H9 (cell line): Measurements from ENCODE around the gene LRRC14B. TPM values are rescaled to one million over a fixed set of nuclear protein-coding genes. Genes with fewer than 3 reads are reported as not detected.

Source experiments
- DNase-seq: peaks from one replicate; pipeline ENCODE4 v3.0.0-alpha.2; 2017
- H2AFZ ChIP-seq: one replicate; pipeline ENCODE4 v1.6.1; 2013; ENCODE audit warnings: mild to moderate bottlenecking, low read length, control low read depth, moderate library complexity
- H2AK5ac ChIP-seq: 2 replicates; pipeline ENCODE4 v1.6.1; 2013; ENCODE audit warnings: low read length, control low read depth, mixed read lengths; ENCODE audit not compliant: insufficient read length
- H2BK120ac ChIP-seq: one replicate; pipeline ENCODE4 v1.6.1; 2013; ENCODE audit warnings: low read depth, mild to moderate bottlenecking, low read length, control low read depth, inconsistent platforms; ENCODE audit not compliant: poor library complexity, severe bottlenecking
- H2BK12ac ChIP-seq: 2 replicates; pipeline ENCODE4 v1.6.1; 2013; ENCODE audit warnings: low read length, control low read depth, mixed read lengths, low read depth; ENCODE audit not compliant: insufficient read length
- H2BK15ac ChIP-seq: 2 replicates; pipeline ENCODE4 v1.6.1; 2013; ENCODE audit warnings: low read depth, low read length, control low read depth
- H2BK20ac ChIP-seq: one replicate; pipeline ENCODE4 v1.6.1; 2013; ENCODE audit warnings: low read depth, mild to moderate bottlenecking, low read length, control low read depth, inconsistent platforms; ENCODE audit not compliant: poor library complexity, severe bottlenecking
- H2BK5ac ChIP-seq: 2 replicates; pipeline ENCODE4 v1.6.1; 2013; ENCODE audit warnings: low read length, control low read depth, mixed read lengths; ENCODE audit not compliant: insufficient read length
- H3K14ac ChIP-seq: 2 replicates; pipeline ENCODE4 v1.6.1; 2013; ENCODE audit warnings: low read length, control low read depth; ENCODE audit not compliant: insufficient read depth
- H3K18ac ChIP-seq: 2 replicates; pipeline ENCODE4 v1.6.1; 2013; ENCODE audit warnings: low read depth, mild to moderate bottlenecking, mixed read lengths, low read length, control low read depth; ENCODE audit not compliant: insufficient read length
- H3K23ac ChIP-seq: 2 replicates; pipeline ENCODE4 v1.6.1; 2013; ENCODE audit warnings: low read length, control low read depth, mixed read lengths, low read depth; ENCODE audit not compliant: insufficient read length
- H3K23me2 ChIP-seq: 2 replicates; pipeline ENCODE4 v1.6.1; 2013; ENCODE audit warnings: low read depth, mild to moderate bottlenecking, mixed read lengths, low read length, control low read depth; ENCODE audit not compliant: insufficient read length, poor library complexity, severe bottlenecking
- H3K27ac ChIP-seq: 2 replicates; pipeline ENCODE4 v1.5.1; 2013; ENCODE audit warnings: low read length, control low read depth, mixed read lengths, low read depth; ENCODE audit not compliant: insufficient read length
- H3K27me3 ChIP-seq: 2 replicates; pipeline ENCODE4 v1.6.1; 2013; ENCODE audit warnings: low read length, control low read depth, inconsistent platforms; ENCODE audit not compliant: insufficient read depth
- H3K4ac ChIP-seq: 2 replicates; pipeline ENCODE4 v1.6.1; 2013; ENCODE audit warnings: low read depth, mild to moderate bottlenecking, control low read depth, inconsistent platforms, low read length, moderate library complexity
- H3K4me1 ChIP-seq: 2 replicates; pipeline ENCODE4 v1.6.1; 2013; ENCODE audit warnings: low read length, control low read depth, inconsistent platforms; ENCODE audit not compliant: insufficient read depth
- H3K4me2 ChIP-seq: 2 replicates; pipeline ENCODE4 v1.6.1; 2013; ENCODE audit warnings: low read length, control low read depth, mixed read lengths; ENCODE audit not compliant: insufficient read length, insufficient read depth
- H3K56ac ChIP-seq: 2 replicates; pipeline ENCODE4 v1.6.1; 2013; ENCODE audit warnings: low read depth, mild to moderate bottlenecking, mixed read lengths, low read length, control low read depth; ENCODE audit not compliant: insufficient read length
- H3K79me1 ChIP-seq: 2 replicates; pipeline ENCODE4 v1.6.1; 2013; ENCODE audit warnings: low read depth, mild to moderate bottlenecking, moderate library complexity, low read length, control low read depth, inconsistent platforms; ENCODE audit not compliant: insufficient read depth, poor library complexity, severe bottlenecking
- H3K79me2 ChIP-seq: 2 replicates; pipeline ENCODE4 v1.6.1; 2013; ENCODE audit warnings: low read length, control low read depth, inconsistent platforms; ENCODE audit not compliant: insufficient read depth
- H3K9ac ChIP-seq: 2 replicates; pipeline ENCODE4 v1.6.1; 2013; ENCODE audit warnings: low read length, control low read depth, mixed read lengths; ENCODE audit not compliant: insufficient read length; ENCODE audit errors: extremely low read depth
- H3K9me3 ChIP-seq: one replicate; pipeline ENCODE4 v1.6.1; 2013; ENCODE audit warnings: low read depth, low read length, inconsistent platforms; ENCODE audit not compliant: control insufficient read depth
- H3T11ph ChIP-seq: one replicate; pipeline ENCODE4 v1.6.1; 2013; ENCODE audit warnings: mild to moderate bottlenecking, low read length, control low read depth, inconsistent platforms
- H4K20me1 ChIP-seq: one replicate; pipeline ENCODE4 v1.6.1; 2013; ENCODE audit not compliant: control insufficient read depth, insufficient read length, insufficient read depth
- H4K5ac ChIP-seq: 2 replicates; pipeline ENCODE4 v1.6.1; 2013; ENCODE audit warnings: low read depth, mild to moderate bottlenecking, mixed read lengths, low read length, control low read depth; ENCODE audit not compliant: insufficient read length
- H4K8ac ChIP-seq: replicated peaks from 2 replicates; pipeline ENCODE4 v1.6.1; 2013; ENCODE audit warnings: low read length, control low read depth, mixed read lengths, low read depth; ENCODE audit not compliant: insufficient read length
- H4K91ac ChIP-seq: 2 replicates; pipeline ENCODE4 v1.6.1; 2013; ENCODE audit warnings: low read depth, mild to moderate bottlenecking, moderate library complexity, mixed read lengths, low read length, control low read depth; ENCODE audit not compliant: insufficient read length
- H3K27ac Mint-ChIP-seq, 3 experiments: 2 replicates in 2 of 3; 3 replicates in 1 of 3; pipeline ENCODE4 v1.8.0; 2020 to 2021; ENCODE audit warnings: mixed read lengths in 3 of 3, mild to moderate bottlenecking in 1 of 3, moderate library complexity in 1 of 3
- H3K27me3 Mint-ChIP-seq: 2 replicates; pipeline ENCODE4 v1.8.0; 2021; ENCODE audit warnings: low read depth, mild to moderate bottlenecking, moderate library complexity, mixed read lengths
- H3K36me3 Mint-ChIP-seq, 3 experiments: 2 replicates in 2 of 3; 3 replicates in 1 of 3; pipeline ENCODE4 v1.8.0; 2020 to 2021; ENCODE audit warnings: low read depth in 3 of 3, mixed read lengths in 3 of 3; ENCODE audit not compliant: insufficient read depth in 1 of 3
- H3K4me1 Mint-ChIP-seq, 2 experiments: 2 replicates each; pipeline ENCODE4 v1.8.0; 2020; ENCODE audit warnings: mixed read lengths in 2 of 2
- H3K4me3 Mint-ChIP-seq, 2 experiments: 2 replicates in 1 of 2; 3 replicates in 1 of 2; pipeline ENCODE4 v1.8.0; 2020 to 2021; ENCODE audit warnings: mild to moderate bottlenecking in 2 of 2, mixed read lengths in 2 of 2, moderate library complexity in 1 of 2
- H3K9me3 Mint-ChIP-seq, 2 experiments: 2 replicates in 1 of 2; 3 replicates in 1 of 2; pipeline ENCODE4 v1.8.0; 2020; ENCODE audit warnings: mild to moderate bottlenecking in 2 of 2, mixed read lengths in 2 of 2, moderate library complexity in 1 of 2
- CTCF ChIP-seq: fragments of 200-600 bp; sonication (generic); conservative IDR thresholded peaks from 3 replicates; pipeline ENCODE4 v1.8.0; 2021; ENCODE audit warnings: antibody characterized with exemption, mild to moderate bottlenecking
- WGBS: extraction: QIAGEN DNeasy Blood & Tissue Kit; methylation state at CpG from one replicate; pipeline ENCODE4 v1.1.7; 2013; ENCODE audit warnings: missing lambda C conversion rate, low lambda C conversion rate, mixed read lengths; ENCODE audit not compliant: insufficient read length; ENCODE audit errors: extremely low coverage; 5-methylcytosine and 5-hydroxymethylcytosine counted together
- total RNA-seq: library from RNA; stranded (reverse); gene quantifications from 2 replicates; pipeline ENCODE4 v1.2.1, GENCODE V29; 2021

Gene LRRC14B
- total RNA-seq, 1 experiment from 2014 or later: not detected

- Histone ChIP-seq H4K8ac (no peak overlapping the region), H4K20me1 (no peaks in the 10 kb centered on the region), H3K27me3 (no peaks in the 10 kb centered on the region), H2BK12ac (no peak overlapping the region), H3T11ph (no peak overlapping the region), H3K79me1 (no peaks in the 10 kb centered on the region), H3K27ac (no peak overlapping the region), H3K9ac (no peak overlapping the region), H2BK20ac (no peak overlapping the region), H4K5ac (no peak overlapping the region), H3K4me2 (no peak overlapping the region), H3K23me2 (no peaks in the 10 kb centered on the region), H3K18ac (no peak overlapping the region), H3K4ac (no peak overlapping the region), H2BK5ac (no peak overlapping the region), H2BK120ac (no peak overlapping the region), H2AFZ (no peak overlapping the region), H3K9me3 (no peaks in the 10 kb centered on the region), H3K14ac (no peak overlapping the region), H2BK15ac (no peak overlapping the region), H3K79me2 (no peaks in the 10 kb centered on the region), H2AK5ac (no peak overlapping the region), H4K91ac (no peak overlapping the region), H3K23ac (no peak overlapping the region), H3K4me1 (no peaks in the 10 kb centered on the region; the same call in 1 of the 2 replicates), H3K56ac (no peak overlapping the region)
- no peak for TF ChIP-seq CTCF
- peaks cover 8 to 54% (median 53%) of the 10 kb centered on the region in 3 experiments for H3K36me3 Mint-ChIP-seq
- H3K27ac Mint-ChIP-seq: no peak overlapping the region
- peaks cover 7 to 9% of the 10 kb centered on the region in 2 experiments for H3K4me1 Mint-ChIP-seq
- WGBS: no CpG with 5 or more reads among the region's 9 CpGs
- H3K27me3 Mint-ChIP-seq: no peaks in the 10 kb centered on the region; the same call in 1 of the 2 replicates
- H3K9me3 Mint-ChIP-seq: no peaks in the 10 kb centered on the region
- H3K4me3 Mint-ChIP-seq: no peak overlapping the region
- no peak for DNase-seq
These were observed 10.1 kb upstream of the LRRC14B start for GRCh38 chr5:181160-181559.
